ENCODE results near the gene ABCA3. TPM values are rescaled to one million over a fixed set of nuclear protein-coding genes. Genes with fewer than 3 reads are reported as not detected.

Gene ABCA3
- total and polyA plus RNA-seq, 7 experiments from 2014 or later = 1.7 to 10.0 (median 7.4) TPM

- intact Hi-C loops (cut with micrococcal nuclease) = no loop called here
- Histone ChIP-seq H3K27me3 (ENCODE audit: control insufficient read depth in 2 of 2, insufficient read depth in 2 of 2, low read length in 2 of 2) (peaks cover 0 to 4% of the 10 kb centered on the region in 2 donors), H3K27ac (ENCODE audit: low read depth, low read length) (no peak overlapping the region), H3K36me3 (ENCODE audit: control insufficient read depth in 2 of 3, insufficient read depth in 3 of 3, low read length in 3 of 3) (no peaks in the 10 kb centered on the region), H3K9me3 (ENCODE audit: control insufficient read depth in 2 of 3, low read length in 3 of 3) (no peaks in the 10 kb centered on the region), H3K4me3 (ENCODE audit: low read length) (no peak overlapping the region), H3K4me1 (ENCODE audit: control insufficient read depth in 2 of 2, insufficient read depth in 2 of 2, low read length in 2 of 2) (no peaks in the 10 kb centered on the region)
- Mint-ChIP-seq H3K9me3 (no peaks in the 10 kb centered on the region), H3K36me3 (no peaks in the 10 kb centered on the region), H3K27me3 (peaks cover 29 to 53% (median 42%) of the 10 kb centered on the region in 5 donors), H3K4me3 (no peak overlapping the region), H3K4me1 (peaks cover 0 to 2% (median 0%) of the 10 kb centered on the region in 7 donors), H3K27ac (no peak overlapping the region)
- ATAC-seq (no peak), DNase-seq (no peak)
- CTCF ChIA-PET = no interaction called here
- POLR2A ChIA-PET = interaction anchor here (0.5 kb wide), 1 partner anchor 1246 kb away, joined by 4 read pairs; no protein-coding TSS in a partner anchor
Observed at GRCh38 chr16:2358811-2359210, 18.3 kb upstream of the ABCA3 start.

GRCh38 chr16:2357331-2357730 lies 16.8 kb upstream of the ABCA3 start:
- Histone ChIP-seq H3K4me1 (ENCODE audit: control insufficient read depth in 2 of 2, insufficient read depth in 2 of 2, low read length in 2 of 2) (no peaks in the 10 kb centered on the region), H3K27ac (ENCODE audit: low read depth, low read length) (no peak overlapping the region), H3K9me3 (ENCODE audit: control insufficient read depth in 2 of 3, low read length in 3 of 3) (no peaks in the 10 kb centered on the region), H3K4me3 (ENCODE audit: low read length) (no peak overlapping the region), H3K27me3 (ENCODE audit: control insufficient read depth in 2 of 2, insufficient read depth in 2 of 2, low read length in 2 of 2) (peaks cover under 1% of the 10 kb centered on the region in 2 donors), H3K36me3 (ENCODE audit: control insufficient read depth in 2 of 3, insufficient read depth in 3 of 3, low read length in 3 of 3) (no peaks in the 10 kb centered on the region)
- H3K9me3 Mint-ChIP-seq = no peaks in the 10 kb centered on the region
- peaks cover 29 to 64% (median 46%) of the 10 kb centered on the region in 5 donors for H3K27me3 Mint-ChIP-seq
- ChIA-PET CTCF (interaction anchor here (0.7 kb wide), 1 partner anchor 143 kb away, joined by 3 read pairs; no protein-coding TSS in a partner anchor), POLR2A (interaction anchor here (0.6 kb wide), 1 partner anchor 41 kb away, joined by 3 read pairs; no protein-coding TSS in a partner anchor)
- H3K4me3 Mint-ChIP-seq = no peak overlapping the region
- no peak overlapping the region for H3K27ac Mint-ChIP-seq
- DNase-seq = no peak
- no peaks in the 10 kb centered on the region for H3K36me3 Mint-ChIP-seq
- no peak for ATAC-seq
- intact Hi-C loops (cut with micrococcal nuclease) = no loop called here
- peaks cover 0 to 2% (median 0%) of the 10 kb centered on the region in 7 donors for H3K4me1 Mint-ChIP-seq

GRCh38 chr16:2350500-2350899 lies 10.0 kb upstream of the ABCA3 start:
- H3K36me3 ChIP-seq (ENCODE audit: control insufficient read depth in 2 of 3, insufficient read depth in 3 of 3, low read length in 3 of 3) = no peaks in the 10 kb centered on the region
- peaks cover 0 to 6% of the 10 kb centered on the region in 2 donors for H3K27me3 ChIP-seq (ENCODE audit: control insufficient read depth in 2 of 2, insufficient read depth in 2 of 2, low read length in 2 of 2)
- POLR2A ChIA-PET = no interaction called here
- Mint-ChIP-seq H3K9me3 (no peaks in the 10 kb centered on the region), H3K4me1 (no peaks in the 10 kb centered on the region), H3K27ac (no peak overlapping the region), H3K4me3 (no peak overlapping the region), H3K27me3 (peaks cover 0 to 54% (median 15%) of the 10 kb centered on the region in 5 donors), H3K36me3 (no peaks in the 10 kb centered on the region)
- ATAC-seq = no peak
- CTCF ChIA-PET = no interaction called here
- H3K27ac ChIP-seq (ENCODE audit: low read depth, low read length) = no peak overlapping the region
- H3K4me3 ChIP-seq (ENCODE audit: low read length) = no peak overlapping the region
- H3K9me3 ChIP-seq (ENCODE audit: control insufficient read depth in 2 of 3, low read length in 3 of 3) = no peaks in the 10 kb centered on the region
- intact Hi-C loops (cut with micrococcal nuclease) = no loop called here
- no peak for DNase-seq
- H3K4me1 ChIP-seq (ENCODE audit: control insufficient read depth in 2 of 2, insufficient read depth in 2 of 2, low read length in 2 of 2) = no peaks in the 10 kb centered on the region

- no peaks in the 10 kb centered on the region for H3K9me3 ChIP-seq (ENCODE audit: control insufficient read depth in 2 of 3, low read length in 3 of 3)
- no peaks in the 10 kb centered on the region for H3K36me3 ChIP-seq (ENCODE audit: control insufficient read depth in 2 of 3, insufficient read depth in 3 of 3, low read length in 3 of 3)
- POLR2A ChIA-PET = interaction anchor here (0.6 kb wide), 1 partner anchor 792 kb away, joined by 4 read pairs; the partner anchor contains the start of gene ZNF213
- ATAC-seq (no peak), DNase-seq (no peak)
- H3K4me3 ChIP-seq (ENCODE audit: low read length) = no peak overlapping the region
- no peak overlapping the region for H3K27ac ChIP-seq (ENCODE audit: low read depth, low read length)
- Mint-ChIP-seq H3K36me3 (peaks cover 0 to 5% (median 0%) of the 10 kb centered on the region in 5 donors), H3K4me1 (peaks cover 7 to 19% (median 10%) of the 10 kb centered on the region in 7 donors), H3K4me3 (no peak overlapping the region), H3K27ac (no peak overlapping the region), H3K27me3 (peaks cover 0 to 46% (median 0%) of the 10 kb centered on the region in 5 donors), H3K9me3 (peaks cover 0 to 2% (median 0%) of the 10 kb centered on the region in 11 donors)
- intact Hi-C loops (cut with micrococcal nuclease) = no loop called here
- CTCF ChIA-PET = no interaction called here
- H3K27me3 ChIP-seq (ENCODE audit: control insufficient read depth in 2 of 2, insufficient read depth in 2 of 2, low read length in 2 of 2) = no peaks in the 10 kb centered on the region
- peaks cover 6 to 9% of the 10 kb centered on the region in 2 donors for H3K4me1 ChIP-seq (ENCODE audit: control insufficient read depth in 2 of 2, insufficient read depth in 2 of 2, low read length in 2 of 2)
Observed at GRCh38 chr16:2343211-2343610, 2.7 kb upstream of the ABCA3 start.

GRCh38 chr16:2341456-2342447 lies 1.2 kb upstream of the ABCA3 start:
- no peak overlapping the region for H3K4me3 ChIP-seq (ENCODE audit: low read length)
- H3K4me3 Mint-ChIP-seq = peak overlapping the region in 8 of 10 donors; percentile 12 to 45 (median 32)
- no peak overlapping the region for H3K27ac ChIP-seq (ENCODE audit: low read depth, low read length)
- H3K4me1 ChIP-seq (ENCODE audit: control insufficient read depth in 2 of 2, insufficient read depth in 2 of 2, low read length in 2 of 2) = peaks cover 6 to 9% of the 10 kb centered on the region in 2 donors
- H3K9me3 ChIP-seq (ENCODE audit: control insufficient read depth in 2 of 3, low read length in 3 of 3) = no peaks in the 10 kb centered on the region
- no peaks in the 10 kb centered on the region for H3K36me3 ChIP-seq (ENCODE audit: control insufficient read depth in 2 of 3, insufficient read depth in 3 of 3, low read length in 3 of 3)
- no peaks in the 10 kb centered on the region for H3K27me3 ChIP-seq (ENCODE audit: control insufficient read depth in 2 of 2, insufficient read depth in 2 of 2, low read length in 2 of 2)
- peaks cover 9 to 19% (median 12%) of the 10 kb centered on the region in 7 donors for H3K4me1 Mint-ChIP-seq
- H3K27ac Mint-ChIP-seq = peak overlapping the region in 1 of 9 donors; percentile 16
- H3K36me3 Mint-ChIP-seq = peaks cover 0 to 5% (median 0%) of the 10 kb centered on the region in 5 donors
- ATAC-seq (no peak), DNase-seq (peak in 1 of 9 donors; percentile 9)
- ChIA-PET CTCF (no interaction called here), POLR2A (no interaction called here)
- intact Hi-C loops (cut with micrococcal nuclease) = loop anchor here in 1 of 2 donors (2.0 kb wide), 1 partner anchor 87 kb away; the partner anchor contains the start of gene CCNF
- H3K27me3 Mint-ChIP-seq = peaks cover 0 to 46% (median 0%) of the 10 kb centered on the region in 5 donors
- H3K9me3 Mint-ChIP-seq = peaks cover 0 to 2% (median 0%) of the 10 kb centered on the region in 11 donors

Measured in naive thymus-derived CD4-positive, alpha-beta T cell (primary cell).